Suppressor macrophage (primary cell): ENCODE data around the gene KDM4D.

ENCODE experiments used
- DNase-seq, 4 experiments: peaks; one replicate each; pipeline ENCODE4 v3.0.0-alpha.2; 2020 to 2022

KDM4D gene

DNA sequence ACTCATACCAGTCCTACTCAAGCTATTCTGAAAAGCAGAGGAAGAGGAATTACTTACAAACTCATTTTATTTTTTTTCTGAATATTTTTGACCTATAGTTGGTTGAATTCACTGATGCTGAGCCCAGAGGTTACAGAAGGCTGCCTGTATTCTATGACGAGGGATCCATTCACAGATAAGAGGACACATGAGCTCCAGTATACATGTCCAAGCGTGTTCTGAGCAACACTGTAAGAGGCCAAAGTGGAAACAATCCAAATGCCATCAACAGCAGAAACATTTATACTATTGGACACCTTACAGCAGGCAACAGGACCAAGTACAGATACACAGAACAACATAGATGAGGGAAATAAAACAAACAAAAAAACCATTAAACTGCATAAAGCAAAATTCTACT, 61.8 kb downstream of the KDM4D start:
- DNase-seq, result no peak

DNA sequence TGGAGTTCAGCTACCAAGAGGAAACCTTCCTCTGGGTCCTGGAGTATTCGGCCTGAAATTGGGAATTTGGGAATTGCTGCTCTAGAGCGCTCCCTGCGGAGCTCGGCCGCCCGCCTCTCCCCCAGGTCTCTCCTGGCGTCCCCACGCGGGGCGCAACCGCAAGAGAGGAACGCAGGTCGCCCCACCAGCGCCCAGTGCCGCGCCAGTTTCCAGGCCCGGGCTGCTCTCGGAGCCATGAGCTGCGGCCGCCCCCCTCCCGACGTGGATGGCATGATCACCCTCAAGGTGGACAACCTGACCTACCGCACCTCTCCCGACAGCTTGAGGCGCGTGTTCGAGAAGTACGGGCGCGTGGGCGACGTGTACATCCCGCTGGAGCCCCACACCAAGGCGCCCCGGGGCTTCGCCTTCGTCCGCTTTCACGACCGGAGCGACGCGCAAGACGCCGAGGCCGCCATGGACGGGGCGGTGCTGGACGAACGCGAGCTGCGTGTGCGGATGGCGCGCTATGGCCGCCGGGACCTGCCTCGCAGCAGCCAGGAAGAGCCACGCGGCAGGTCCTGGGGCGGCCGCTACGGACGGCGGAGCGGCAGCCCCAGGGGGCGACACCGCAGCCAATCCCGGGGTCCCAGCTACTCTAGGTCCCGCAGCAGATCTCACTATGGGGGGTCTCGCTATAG, 64.0 kb downstream of the KDM4D start:
- DNase-seq, result peak in 3 of 4 experiments; percentile 5 to 27 (median 7)

- DNase-seq, result no peak
Measured at GRCh38 chr11:95042239-95042638, 68.7 kb downstream of the KDM4D start.

DNA sequence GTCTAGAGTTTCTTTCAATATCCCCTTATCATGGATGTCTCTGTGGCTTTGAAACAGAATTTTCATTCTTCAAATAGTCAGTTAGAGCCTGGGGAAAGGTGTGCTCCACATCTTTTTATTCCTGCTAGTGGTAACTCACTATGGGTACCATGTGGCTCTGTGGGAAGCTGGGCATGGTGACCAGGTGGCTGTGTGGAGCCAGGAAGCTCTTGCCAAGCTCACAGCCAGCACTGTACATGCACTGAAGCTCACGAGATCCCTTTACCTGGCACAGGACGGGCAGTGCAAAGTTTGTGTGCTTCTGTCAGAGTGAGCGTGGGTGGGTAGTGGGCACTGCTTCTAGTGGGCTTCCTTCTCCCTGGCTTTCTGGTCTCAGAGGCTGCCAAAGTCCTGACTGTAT, 69.4 kb downstream of the KDM4D start:
- no peak for DNase-seq

- DNase-seq, result no peak
Measured at GRCh38 chr11:95044010-95044409, 70.5 kb downstream of the KDM4D start.

DNA sequence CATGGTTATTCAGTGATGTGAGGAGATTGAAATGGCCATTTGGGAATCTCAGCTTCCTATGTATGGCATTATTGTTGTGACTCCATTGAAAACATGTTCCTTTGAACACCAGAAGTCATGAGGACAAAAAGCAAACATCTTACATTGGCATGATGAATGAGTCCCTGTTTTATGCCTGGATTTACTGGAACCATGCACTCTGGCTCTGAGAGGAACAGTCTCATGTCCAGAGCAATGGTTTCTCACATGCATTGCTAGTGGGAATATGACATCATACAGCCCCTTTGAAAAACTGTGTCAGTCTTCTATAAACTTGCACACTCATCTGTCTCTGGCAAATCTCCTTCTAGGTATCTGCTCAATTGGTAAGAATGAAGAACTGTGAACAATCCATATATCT, 72.3 kb downstream of the KDM4D start:
- DNase-seq, result no peak
